GM23248 (cell line): ENCODE results near the gene TRAPPC2.

Experiments
- EZH2 ChIP-seq: fragments of 200-600 bp; sonication (generic); IDR thresholded peaks from 2 replicates; pipeline ENCODE4 v1.6.1; 2018; ENCODE audit warnings: antibody characterized with exemption, mild to moderate bottlenecking; ENCODE audit not compliant: insufficient read depth, poor library complexity, severe bottlenecking
- EZH2phosphoT487 ChIP-seq: fragments of 200-600 bp; sonication (generic); IDR thresholded peaks from 2 replicates; pipeline ENCODE4 v1.6.1; 2018; ENCODE audit warnings: antibody characterized with exemption, moderate library complexity, mild to moderate bottlenecking, low read depth; ENCODE audit not compliant: insufficient read depth

DNA sequence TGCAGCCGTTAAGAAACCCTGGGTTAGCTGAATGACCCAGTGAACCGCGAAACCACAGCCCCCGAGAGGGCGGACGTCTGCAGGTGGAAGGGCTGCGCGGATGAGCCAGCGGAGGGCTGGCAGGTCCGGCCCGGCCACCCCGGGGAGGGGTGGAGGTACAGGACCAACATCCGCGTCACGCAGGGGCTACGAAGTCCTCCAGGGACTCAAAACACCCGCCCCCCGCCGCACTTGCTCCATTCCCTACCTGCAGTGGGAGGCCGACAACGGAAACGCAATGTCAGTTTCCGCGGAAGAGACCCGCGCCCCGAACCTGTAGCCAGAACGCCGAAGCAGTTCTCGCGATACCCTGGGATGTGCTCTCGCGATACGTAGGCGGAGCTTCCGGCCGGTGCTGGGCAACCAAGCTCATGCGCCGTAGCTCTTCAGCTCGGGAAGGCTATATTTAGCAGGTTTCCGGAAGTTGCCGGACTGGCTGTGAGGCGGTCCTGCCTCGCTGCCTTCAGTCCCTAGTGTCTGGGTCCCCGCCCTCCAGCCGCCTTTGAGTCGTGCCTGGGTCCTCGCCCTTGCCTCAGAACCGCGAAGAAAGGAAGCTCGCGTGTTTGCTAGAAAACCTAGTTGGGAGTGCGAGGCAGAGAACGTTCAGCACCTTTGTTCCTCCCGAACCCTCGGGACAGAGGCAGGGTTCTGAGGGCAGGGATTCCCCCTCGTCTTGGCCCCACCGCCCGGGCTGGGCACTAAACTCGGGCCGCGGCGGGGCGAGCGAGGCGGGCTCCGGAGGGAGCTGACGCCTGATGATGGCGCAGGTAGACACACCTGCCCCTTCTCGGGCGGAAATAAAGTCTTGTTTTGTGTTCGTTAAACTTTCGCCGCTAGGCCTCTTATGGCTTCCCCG is at the start of gene TRAPPC2, which contains the start of gene OFD1:
- TF ChIP-seq EZH2phosphoT487 (no peak), EZH2 (no peak)
